Activated T-cell treated with anti-CD3 and anti-CD28 coated beads, Interleukin-2, amount 50 U/mL, for 48 hours (primary cell): ENCODE data around the gene IQSEC1.

Source experiments
- DNase-seq, 2 experiments: peaks; one replicate each; pipeline ENCODE4 v3.0.0-alpha.2; 2020

Gene IQSEC1

DNA sequence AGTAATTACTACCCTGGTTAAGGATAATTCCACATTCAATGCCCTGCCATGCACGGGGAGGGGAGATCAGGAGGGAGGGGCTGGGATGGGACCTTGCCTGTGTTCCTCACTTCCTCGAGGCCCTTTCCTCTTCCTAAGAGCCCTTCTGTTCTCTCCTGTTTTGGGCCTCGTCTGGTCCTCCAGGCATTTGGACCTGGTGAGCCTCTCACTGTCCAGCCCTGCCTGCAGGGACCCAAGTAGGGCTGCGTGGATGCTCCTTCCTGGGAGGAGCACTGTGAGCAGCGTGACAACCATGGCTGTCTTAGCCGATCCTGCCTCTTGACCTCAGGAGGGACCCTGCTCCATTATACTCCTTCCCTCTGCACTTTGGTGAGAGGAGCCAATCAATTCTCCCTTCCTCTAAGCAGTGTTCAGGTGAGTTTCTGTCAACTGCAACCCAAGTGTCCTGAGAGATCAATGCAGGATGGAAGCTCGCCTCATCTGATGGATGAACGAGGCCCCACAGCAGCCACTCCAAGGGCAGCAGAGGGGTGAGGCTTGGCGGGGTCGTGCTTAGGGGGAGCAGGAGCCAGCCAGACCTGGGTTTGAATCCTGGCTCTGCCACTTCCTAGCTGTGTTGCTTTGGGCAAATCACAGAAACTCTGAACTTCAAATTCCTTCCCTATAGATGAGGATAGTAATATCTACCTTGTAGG lies 92.5 kb downstream of the IQSEC1 start:
- DNase-seq, result no peak

DNA sequence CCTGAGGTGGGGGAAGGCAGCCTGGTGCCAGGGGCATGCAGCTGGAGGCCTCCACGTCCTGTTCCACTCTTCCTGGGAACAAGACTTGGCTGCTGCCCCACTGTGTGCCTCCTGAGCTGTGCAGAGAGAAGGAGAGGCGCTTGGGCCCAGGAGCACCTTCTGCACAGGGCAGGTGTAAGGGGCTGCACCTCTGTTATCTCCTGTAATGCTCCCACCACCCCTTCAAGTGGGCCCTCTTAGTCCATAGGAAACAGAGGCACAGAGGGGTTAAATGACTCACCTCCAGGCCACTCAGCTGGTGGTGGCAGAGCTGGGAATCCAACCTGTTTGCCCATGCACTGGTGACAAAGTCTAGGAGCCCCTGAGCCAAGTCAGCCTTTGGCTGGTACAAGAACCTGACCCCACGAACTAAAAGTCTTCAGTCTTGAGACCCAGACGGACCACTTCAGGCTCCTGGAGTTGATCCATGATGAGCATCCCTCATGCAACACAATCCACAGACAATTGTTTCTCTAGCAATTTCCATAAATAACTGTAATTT lies 93.2 kb downstream of the IQSEC1 start:
- no peak for DNase-seq

- no peak for DNase-seq
Observed at GRCh38 chr3:12979151-12979946, 93.9 kb downstream of the IQSEC1 start.

- no peak for DNase-seq
Observed at GRCh38 chr3:12978682-12979081, 94.5 kb downstream of the IQSEC1 start.

GRCh38 chr3:12977117-12977808 lies 96.0 kb downstream of the IQSEC1 start:
- no peak for DNase-seq

DNA sequence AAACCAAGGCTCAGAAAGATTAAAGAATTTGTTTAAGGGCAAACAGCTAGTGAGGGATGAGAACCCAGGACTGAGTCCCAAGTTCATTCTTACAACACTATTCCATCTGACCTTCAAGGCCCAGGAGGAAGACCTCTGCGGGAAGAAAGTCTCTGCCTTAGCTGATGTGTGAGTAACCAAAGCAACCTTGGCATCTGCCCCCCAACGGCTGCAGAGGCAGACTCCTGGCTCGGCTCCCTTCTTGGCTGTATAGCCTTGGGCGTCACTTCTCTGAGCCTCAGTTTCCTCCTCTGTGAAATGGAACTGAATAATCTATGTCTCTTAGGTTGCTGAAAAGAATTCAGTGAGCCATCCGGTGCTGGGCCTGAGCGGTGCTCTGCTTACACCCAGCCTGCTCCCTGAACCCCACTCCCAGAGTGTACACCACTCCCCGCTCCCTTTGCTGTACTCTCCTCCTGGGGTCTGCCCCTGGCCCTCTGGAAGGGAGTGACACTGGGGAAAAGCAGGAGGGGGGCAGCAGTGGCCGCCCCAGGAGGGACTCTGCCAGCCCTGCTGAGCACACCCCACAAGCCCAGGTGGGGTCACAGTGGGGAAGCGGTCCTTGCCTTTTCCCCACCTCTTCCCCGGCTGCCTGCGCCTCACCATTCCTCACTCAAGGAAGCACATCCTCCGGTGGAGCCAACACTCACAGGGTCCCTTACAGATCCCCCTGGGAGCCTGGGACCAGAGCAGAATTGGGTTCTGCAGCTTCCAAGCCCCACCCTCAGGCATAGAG lies 97.3 kb downstream of the IQSEC1 start:
- DNase-seq, result no peak

DNA sequence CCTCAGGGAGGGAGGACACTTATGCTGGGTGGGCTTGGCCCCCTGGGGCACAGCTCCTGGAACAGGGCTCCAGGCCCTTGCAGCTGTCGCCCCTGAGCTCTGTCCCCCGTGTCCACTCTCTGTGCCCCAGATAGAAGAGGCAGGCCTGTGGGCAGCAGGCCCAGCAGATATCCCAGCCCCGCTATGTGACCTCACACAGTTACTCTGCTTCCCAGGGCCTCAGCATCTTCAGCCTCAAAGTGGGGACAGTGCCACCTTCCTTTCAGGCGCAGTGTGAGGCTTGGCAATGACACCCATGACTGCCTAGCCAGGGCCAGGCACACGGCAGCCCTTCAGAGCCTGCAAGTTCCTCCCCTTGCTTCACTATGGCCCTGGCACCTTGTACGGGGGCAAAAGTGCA lies 98.4 kb downstream of the IQSEC1 start:
- DNase-seq, result no peak

DNA sequence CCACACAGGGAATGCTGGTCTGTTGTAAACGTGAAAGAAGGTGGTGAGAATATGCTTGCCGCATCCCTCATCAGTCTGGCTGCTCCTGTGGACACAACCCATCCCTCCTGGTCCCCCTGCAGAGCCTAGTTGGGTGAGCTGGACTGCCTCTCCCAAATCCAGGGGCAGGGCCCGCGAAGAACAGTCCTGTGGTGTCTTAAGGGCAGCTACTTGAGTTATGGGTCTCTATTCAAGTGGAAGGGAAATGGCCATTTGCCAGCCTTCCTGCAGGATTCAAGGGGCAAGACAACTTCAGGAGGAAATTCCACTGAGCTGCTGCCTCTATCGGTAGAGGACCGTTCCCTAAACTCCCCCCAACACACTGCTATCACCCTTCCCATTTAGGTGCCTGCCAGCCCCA lies 98.9 kb downstream of the IQSEC1 start:
- no peak for DNase-seq

GRCh38 chr3:12973827-12974226 lies 99.4 kb downstream of the IQSEC1 start:
- no peak for DNase-seq

- DNase-seq, result no peak
Observed at GRCh38 chr3:12972781-12973702, 100.2 kb downstream of the IQSEC1 start.

- no peak for DNase-seq
Observed at GRCh38 chr3:12972043-12972442, 101.2 kb downstream of the IQSEC1 start.

GRCh38 chr3:12970684-12971083 lies 102.5 kb downstream of the IQSEC1 start:
- no peak for DNase-seq

GRCh38 chr3:12969486-12969885 lies 103.7 kb downstream of the IQSEC1 start:
- DNase-seq, result no peak

DNA sequence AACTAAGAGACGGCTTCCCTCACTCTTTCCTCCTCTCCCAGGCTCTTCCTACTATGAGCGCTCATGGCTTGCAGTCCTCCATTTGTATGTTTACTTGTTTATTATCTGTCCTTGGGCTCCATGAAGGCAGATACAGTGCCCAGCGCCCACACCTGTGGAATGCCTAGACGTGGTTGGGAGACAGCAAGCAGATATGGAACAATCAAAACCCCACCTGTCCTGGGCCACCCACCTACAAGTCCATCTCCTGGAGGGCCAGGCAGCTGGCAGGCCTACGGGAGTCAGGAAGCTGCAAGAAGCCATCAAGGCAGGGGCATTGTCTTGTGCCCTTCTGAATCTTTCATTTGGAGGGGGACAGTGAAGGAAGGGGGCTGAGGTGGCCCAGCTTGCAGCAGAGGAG lies 104.7 kb downstream of the IQSEC1 start:
- DNase-seq, result no peak

DNA sequence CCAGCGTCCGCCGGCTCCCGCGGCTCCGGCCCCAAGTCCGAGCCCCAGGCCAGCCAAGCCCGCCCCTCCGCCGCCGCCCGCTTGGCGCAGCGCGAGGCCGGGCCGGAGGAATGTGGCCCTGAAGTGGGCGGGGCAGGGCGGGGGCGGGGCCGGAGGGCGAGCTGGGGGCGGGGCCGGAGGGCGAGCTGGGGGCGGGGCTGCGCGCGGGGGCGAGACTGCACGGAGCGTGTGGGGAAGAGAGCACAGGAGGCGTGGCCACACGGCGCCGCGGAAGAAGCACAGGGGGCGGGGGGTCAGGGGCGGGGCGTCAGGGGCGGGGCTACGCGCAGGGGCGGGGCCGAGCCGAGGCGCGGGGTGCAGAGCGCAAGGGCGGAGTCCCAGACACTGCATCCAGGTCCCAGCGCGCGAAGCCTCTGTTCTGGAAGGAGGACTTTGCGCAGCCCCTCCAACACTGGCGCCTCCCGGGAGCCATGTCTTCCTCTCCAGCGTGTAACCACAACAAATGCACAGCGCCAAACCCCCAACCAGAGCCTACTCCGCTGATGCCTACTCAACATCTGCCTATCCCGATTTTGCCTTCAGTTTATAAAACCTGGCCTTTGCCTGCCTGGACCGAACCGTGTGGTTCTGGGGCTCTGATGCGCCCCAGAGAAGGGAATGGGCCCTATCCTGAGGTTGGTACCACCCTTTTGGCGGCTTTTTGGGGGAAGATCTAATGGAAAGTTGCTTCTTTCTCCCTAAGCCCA lies 105.5 kb downstream of the IQSEC1 start:
- DNase-seq, result peak; percentile 90 to 93

- peak in 1 of 2 experiments; percentile 45 for DNase-seq
Observed at GRCh38 chr3:12966847-12967605, 106.2 kb downstream of the IQSEC1 start.

- DNase-seq, result peak; percentile 37 to 39
Observed at GRCh38 chr3:12965999-12966846, 107.0 kb downstream of the IQSEC1 start.

DNA sequence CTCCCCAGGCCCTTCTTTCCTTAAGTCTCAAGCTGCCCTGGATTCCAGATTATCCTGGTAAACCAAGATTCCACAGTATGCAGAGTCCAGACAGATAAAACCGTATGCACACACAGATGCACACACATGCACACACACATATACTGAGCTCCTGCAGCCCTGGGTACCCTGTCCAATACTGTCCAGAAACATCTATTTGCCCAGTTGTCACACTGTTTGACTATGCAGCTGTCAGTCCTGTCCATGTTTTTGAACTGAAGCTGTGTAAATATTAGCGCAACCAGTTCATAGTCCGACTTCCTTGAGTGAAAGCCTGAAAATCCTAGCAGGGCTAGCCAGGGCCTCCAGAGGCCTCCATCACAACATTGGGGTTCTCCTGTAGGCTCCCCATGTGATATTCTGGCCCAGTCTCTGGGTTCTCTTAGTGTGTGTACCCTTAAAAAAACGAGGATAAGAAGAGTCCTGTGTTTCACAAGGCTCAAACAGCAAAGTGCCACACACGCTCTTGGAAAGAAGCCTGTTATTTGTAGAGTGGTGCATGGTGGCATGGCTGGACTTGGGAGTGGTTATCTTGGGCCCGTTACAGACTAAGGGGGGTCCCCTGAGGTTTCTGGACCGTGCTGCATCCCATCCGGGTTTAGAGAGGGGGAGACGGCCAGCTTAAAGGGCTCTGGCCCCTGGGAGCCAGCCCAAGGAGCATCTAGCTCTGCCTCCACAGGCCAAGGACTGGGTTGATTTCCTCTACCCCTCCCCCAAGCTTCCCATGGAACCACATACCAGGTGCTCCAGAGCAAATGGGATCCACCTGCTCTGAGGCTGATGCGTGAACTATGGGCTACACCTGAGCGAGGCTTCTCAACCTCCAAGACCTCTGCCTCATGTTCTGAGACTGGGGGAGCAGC lies 108.3 kb downstream of the IQSEC1 start:
- no peak for DNase-seq
